GM12892 (cell line): Measurements from ENCODE around the gene MAML1.

Experiments used
- POLR2A ChIP-seq: IDR thresholded peaks from 2 replicates; pipeline ENCODE4 v1.6.1; 2011; ENCODE audit warnings: low read depth, low read length, control low read depth
- POLR2AphosphoS5 ChIP-seq: IDR thresholded peaks from 2 replicates; pipeline ENCODE4 v1.6.1; 2011; ENCODE audit warnings: low read depth, low read length, control low read depth

- TF ChIP-seq POLR2A: no peak
- TF ChIP-seq POLR2AphosphoS5: no peak
These were observed 60.2 kb downstream of the MAML1 start for GRCh38 chr5:179792612-179793467.
